Transverse colon (tissue), 4 donors: ENCODE data around the gene OTOF. TPM values are rescaled to one million over a fixed set of nuclear protein-coding genes. Genes with fewer than 3 reads are reported as not detected.

ENCODE experiments used
- DNase-seq: peaks from one replicate; pipeline ENCODE4 v3.0.0-alpha.2; 2019
- H3K27ac ChIP-seq, 4 donors: fragments of 200-600 bp; sonication (generic); 2 replicates each; pipeline ENCODE4 v1.5.1; 2016 to 2018; ENCODE audit warnings: inconsistent platforms in 4 of 4
- H3K27me3 ChIP-seq: fragments of 200-600 bp; sonication (generic); 2 replicates; pipeline ENCODE4 v1.5.1; 2017; ENCODE audit warnings: inconsistent platforms
- H3K36me3 ChIP-seq, 4 donors: fragments of 200-600 bp; sonication (generic); 2 replicates each; pipeline ENCODE4 v1.5.1; 2017 to 2019; ENCODE audit warnings: inconsistent platforms in 4 of 4
- H3K4me1 ChIP-seq, 4 donors: fragments of 200-600 bp; sonication (generic); 2 replicates each; pipeline ENCODE4 v1.5.1; 2017 to 2020; ENCODE audit warnings: inconsistent platforms in 4 of 4
- H3K4me3 ChIP-seq, 4 donors: fragments of 200-600 bp; sonication (generic); 1 replicate in 1 of 4; 2 replicates in 3 of 4; pipeline versions ENCODE4 v1.5.1 to v1.6.1; 2017 to 2019; ENCODE audit warnings: inconsistent platforms in 4 of 4
- H3K9me3 ChIP-seq, 2 donors: fragments of 200-600 bp; sonication (generic); 2 replicates each; pipeline ENCODE4 v1.5.1; 2017 to 2019; ENCODE audit warnings: inconsistent platforms in 2 of 2
- EP300 ChIP-seq: sonication (generic); formaldehyde crosslinking; IDR thresholded peaks from one replicate; pipeline ENCODE4 v1.6.1; 2017; ENCODE audit warnings: antibody characterized with exemption, low read depth
- POLR2A ChIP-seq: fragments of 450-650 bp; IDR thresholded peaks from one replicate; pipeline ENCODE4 v1.6.1; 2016; ENCODE audit warnings: antibody characterized with exemption, mild to moderate bottlenecking, moderate library complexity
- POLR2AphosphoS5 ChIP-seq, 3 donors: sonication (generic); formaldehyde crosslinking; IDR thresholded peaks; one replicate each; pipeline ENCODE4 v1.6.1; 2016; ENCODE audit warnings: antibody characterized with exemption in 3 of 3
- WGBS, 2 donors: methylation state at CpG; one replicate each; pipeline ENCODE4 v1.1.5; 2018; ENCODE audit warnings: low coverage in 1 of 2; 5-methylcytosine and 5-hydroxymethylcytosine counted together
- in situ Hi-C, 4 donors: fragments of 200-750 bp; cut with MboI; loops; one replicate each; pipeline versions ENCODE4 v1.15.0 to v1.15.1; 2017; ENCODE audit warnings: low sequenced_read_pairs in 3 of 4, low pct_ligation_motif_present in 1 of 4, low pct_unique_long_range_greater_than_20kb in 1 of 4
- intact Hi-C: fragments of 100-400 bp; cut with DNase I; formaldehyde crosslinking; loops from one replicate; pipeline ENCODE4 v1.15.1; 2023; ENCODE audit warnings: low total_unique reads
- total RNA-seq, 4 donors: library from RNA; depleted of rRNA; stranded (reverse); fragments of >200 nt; gene quantifications; one replicate each; pipeline ENCODE4 v1.1.0, GENCODE V29; 2016
- TF ChIP-seq, protein P1 (sequence below), 5 experiments: fragments of 200-600 bp in 3 of 5; fragments of 450-650 bp in 2 of 5; sonication (generic) in 3 of 5; IDR thresholded peaks; 1 replicate in 2 of 5; 2 replicates in 3 of 5; pipeline ENCODE4 v1.5.1; 2016 to 2017; ENCODE audit warnings: antibody characterized with exemption in 5 of 5, inconsistent platforms in 3 of 5, mild to moderate bottlenecking in 2 of 5, moderate library complexity in 1 of 5

The OTOF gene
- total RNA-seq, 4 donors from 2014 or later: 0.37 TPM; not detected in 3

DNA sequence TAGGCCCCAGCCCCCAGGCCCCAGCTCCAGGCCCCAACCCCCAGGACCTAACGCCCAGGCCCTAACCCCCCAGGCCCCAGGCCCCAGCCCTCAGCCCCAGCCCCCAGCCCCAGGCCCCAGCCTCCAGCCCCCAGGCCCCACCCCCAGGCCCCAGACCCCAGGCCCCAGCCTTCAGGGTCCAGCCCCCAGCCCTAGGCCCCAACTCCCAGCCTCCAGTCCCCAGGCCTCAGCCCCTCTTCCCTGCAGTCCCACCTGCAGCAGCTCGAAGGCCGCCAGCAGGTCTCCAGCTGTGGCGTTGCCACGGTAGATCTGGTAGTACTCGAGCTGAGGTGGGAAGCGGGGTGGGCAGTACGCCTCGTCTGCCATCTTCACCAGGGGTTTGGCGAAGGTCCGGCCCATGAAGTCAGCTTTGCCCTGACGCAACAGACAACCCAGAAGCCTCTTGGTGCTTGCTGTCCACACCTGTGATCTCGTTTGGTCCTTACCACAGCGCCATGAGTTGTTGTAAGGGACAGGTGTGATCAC lies 3.6 kb downstream of the OTOF start:
- no peaks in the 10 kb centered on the region for H3K36me3 ChIP-seq
- DNase-seq: no peak
- WGBS, 2 donors: 97% methylated on average over 13 of the region's 14 CpGs; no CpG with 5 or more reads in 1 of the 2 donors
- H3K9me3 ChIP-seq: no peaks in the 10 kb centered on the region
- H3K27me3 ChIP-seq: no peaks in the 10 kb centered on the region
- H3K4me1 ChIP-seq: no peaks in the 10 kb centered on the region
- intact Hi-C loops (no loop called here), in situ Hi-C loops (no loop called here)
- no peak overlapping the region for H3K4me3 ChIP-seq
- TF ChIP-seq, protein P1, sequence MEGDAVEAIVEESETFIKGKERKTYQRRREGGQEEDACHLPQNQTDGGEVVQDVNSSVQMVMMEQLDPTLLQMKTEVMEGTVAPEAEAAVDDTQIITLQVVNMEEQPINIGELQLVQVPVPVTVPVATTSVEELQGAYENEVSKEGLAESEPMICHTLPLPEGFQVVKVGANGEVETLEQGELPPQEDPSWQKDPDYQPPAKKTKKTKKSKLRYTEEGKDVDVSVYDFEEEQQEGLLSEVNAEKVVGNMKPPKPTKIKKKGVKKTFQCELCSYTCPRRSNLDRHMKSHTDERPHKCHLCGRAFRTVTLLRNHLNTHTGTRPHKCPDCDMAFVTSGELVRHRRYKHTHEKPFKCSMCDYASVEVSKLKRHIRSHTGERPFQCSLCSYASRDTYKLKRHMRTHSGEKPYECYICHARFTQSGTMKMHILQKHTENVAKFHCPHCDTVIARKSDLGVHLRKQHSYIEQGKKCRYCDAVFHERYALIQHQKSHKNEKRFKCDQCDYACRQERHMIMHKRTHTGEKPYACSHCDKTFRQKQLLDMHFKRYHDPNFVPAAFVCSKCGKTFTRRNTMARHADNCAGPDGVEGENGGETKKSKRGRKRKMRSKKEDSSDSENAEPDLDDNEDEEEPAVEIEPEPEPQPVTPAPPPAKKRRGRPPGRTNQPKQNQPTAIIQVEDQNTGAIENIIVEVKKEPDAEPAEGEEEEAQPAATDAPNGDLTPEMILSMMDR (IDR thresholded peaks at IDR 0.05): no peak
- TF ChIP-seq POLR2AphosphoS5 (IDR thresholded peaks at IDR 0.05) (no peak), POLR2A (no peak), EP300 (no peak)
- no peak overlapping the region for H3K27ac ChIP-seq

DNA sequence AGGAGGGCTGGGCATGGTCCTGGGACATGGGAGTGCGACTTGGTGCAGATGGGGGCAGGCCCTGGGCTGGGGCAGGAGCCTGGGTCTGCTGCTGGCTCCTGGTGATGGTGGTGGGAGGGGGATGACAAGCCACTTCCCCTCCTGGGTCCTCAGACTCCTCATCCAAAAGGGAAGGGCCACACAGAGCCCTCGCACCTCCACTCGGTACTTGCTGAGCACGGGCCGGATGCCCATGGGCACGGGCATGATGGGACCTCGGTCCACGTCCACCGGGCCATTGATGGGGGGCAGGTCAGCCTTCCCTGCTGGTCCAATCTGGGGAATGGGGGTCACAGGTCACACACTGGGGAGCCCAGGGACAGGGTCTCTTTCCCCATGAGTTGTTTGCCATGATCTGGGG lies 4.1 kb downstream of the OTOF start:
- DNase-seq: no peak
- intact Hi-C loops (no loop called here), in situ Hi-C loops (no loop called here)
- Histone ChIP-seq H3K9me3 (no peaks in the 10 kb centered on the region), H3K27me3 (no peaks in the 10 kb centered on the region), H3K36me3 (no peaks in the 10 kb centered on the region), H3K4me1 (no peaks in the 10 kb centered on the region), H3K4me3 (no peak overlapping the region), H3K27ac (no peak overlapping the region)
- 100% methylated on average over 1 of the region's 9 CpGs; no CpG with 5 or more reads in 1 of the 2 donors for WGBS, 2 donors
- TF ChIP-seq POLR2AphosphoS5 (IDR thresholded peaks at IDR 0.05) (no peak), EP300 (no peak), POLR2A (no peak)
- TF ChIP-seq, protein P1 (IDR thresholded peaks at IDR 0.05): no peak

DNA sequence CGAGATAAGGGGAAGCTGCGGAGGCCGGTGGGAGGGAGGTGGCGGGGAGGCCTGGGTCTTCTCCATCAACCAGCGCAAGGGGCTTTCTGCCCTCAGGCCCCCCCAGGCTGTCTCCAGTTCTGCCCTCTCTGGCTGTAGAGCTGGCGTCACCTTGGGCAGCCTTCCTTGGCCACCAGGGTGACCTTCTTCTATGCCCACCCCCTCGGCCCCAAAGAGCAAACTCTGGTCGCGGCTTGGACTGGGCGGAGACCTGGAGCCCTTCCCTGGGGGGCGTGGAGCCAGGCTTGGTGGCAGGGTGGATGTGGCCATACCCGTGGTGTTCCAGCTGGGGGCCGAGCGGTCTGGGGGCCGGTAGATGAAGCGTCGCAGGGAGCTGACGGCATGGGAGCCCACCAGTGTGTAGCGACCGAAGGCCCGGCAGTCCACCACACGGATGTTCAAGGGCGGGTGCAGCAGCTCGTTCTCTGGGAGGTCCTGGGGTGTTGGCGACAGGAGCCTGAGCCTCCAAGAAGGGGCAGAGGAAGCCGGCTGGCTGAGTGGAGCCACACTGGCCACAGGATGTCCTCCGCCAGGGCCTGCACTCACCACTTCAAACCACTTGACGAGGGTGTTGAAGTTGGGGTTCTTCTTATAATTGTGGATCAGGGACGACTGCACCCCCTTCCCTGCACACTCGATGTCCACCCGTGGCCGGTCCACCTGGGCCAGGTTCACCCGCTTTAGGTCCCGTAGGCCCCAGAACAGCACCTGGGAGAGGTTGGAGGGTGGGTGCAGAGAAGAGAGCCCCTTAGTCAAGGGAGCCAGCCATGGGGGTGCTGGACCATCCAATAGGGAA lies 4.9 kb downstream of the OTOF start:
- no peaks in the 10 kb centered on the region for H3K9me3 ChIP-seq
- no peak overlapping the region for H3K27ac ChIP-seq
- no peak overlapping the region for H3K4me3 ChIP-seq
- DNase-seq: no peak
- TF ChIP-seq POLR2AphosphoS5 (IDR thresholded peaks at IDR 0.05) (no peak), POLR2A (no peak), EP300 (no peak)
- intact Hi-C loops (no loop called here), in situ Hi-C loops (no loop called here)
- no peaks in the 10 kb centered on the region for H3K27me3 ChIP-seq
- 83 to 98% methylated on average over 5 to 31 of the region's 34 CpGs for WGBS, 2 donors
- H3K36me3 ChIP-seq: no peaks in the 10 kb centered on the region
- no peaks in the 10 kb centered on the region for H3K4me1 ChIP-seq

DNA sequence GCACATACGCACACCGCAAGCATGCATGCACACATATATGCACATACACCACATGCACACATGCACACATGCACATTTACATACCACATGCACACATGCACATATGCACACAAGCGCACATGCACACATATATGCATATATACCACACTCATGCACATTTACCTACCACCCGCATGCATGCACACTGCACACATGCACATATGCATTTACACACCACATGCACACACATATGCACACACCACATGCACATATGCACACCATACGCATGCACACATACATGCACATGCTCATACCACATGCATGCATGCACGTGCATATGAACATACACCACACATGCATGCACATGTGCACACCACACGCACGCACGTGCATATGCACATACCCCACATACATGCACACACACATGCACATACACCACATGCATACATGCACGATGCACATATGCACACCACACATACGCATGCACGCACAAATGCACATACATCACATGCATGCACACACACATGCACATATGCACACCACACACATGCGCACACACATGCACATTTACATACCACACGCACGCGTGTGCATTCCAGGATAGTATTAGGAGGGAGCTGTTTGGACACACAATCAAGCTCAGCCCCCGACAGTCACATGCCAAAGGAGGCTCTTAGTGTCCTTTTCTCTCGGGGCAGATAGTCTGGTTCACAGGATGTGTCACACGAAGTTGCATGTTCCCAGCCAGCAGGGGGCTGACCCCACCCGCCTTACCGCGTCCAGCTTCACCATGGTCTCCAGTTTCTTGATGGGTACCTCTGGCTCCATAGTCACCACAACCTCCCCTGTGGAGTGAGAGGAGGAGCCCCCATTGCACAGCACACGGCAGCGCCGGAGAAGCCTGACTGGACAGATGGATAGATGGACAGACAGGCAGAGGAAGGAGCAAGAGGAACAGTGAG lies 5.9 kb downstream of the OTOF start:
- Histone ChIP-seq H3K4me3 (no peak overlapping the region), H3K27ac (no peak overlapping the region), H3K36me3 (no peaks in the 10 kb centered on the region), H3K4me1 (no peaks in the 10 kb centered on the region), H3K27me3 (no peaks in the 10 kb centered on the region), H3K9me3 (no peaks in the 10 kb centered on the region)
- no peak for DNase-seq
- intact Hi-C loops: no loop called here
- TF ChIP-seq POLR2AphosphoS5 (IDR thresholded peaks at IDR 0.05) (no peak), POLR2A (no peak), EP300 (no peak)
- TF ChIP-seq, protein P1 (IDR thresholded peaks at IDR 0.05): no peak
- 87 to 94% methylated on average over 6 to 25 of the region's 25 CpGs for WGBS, 2 donors
- in situ Hi-C loops: no loop called here
